MM.1S (cell line): ENCODE data around the gene BICC1.

Experiments
- DNase-seq: peaks from one replicate; pipeline ENCODE4 v3.0.0-alpha.2; 2015
- H2AFZ ChIP-seq: fragments of 300-600 bp; sonication (generic); 2 replicates; pipeline ENCODE4 v1.6.0; 2016; ENCODE audit warnings: antibody characterized with exemption, low read length
- H3F3A ChIP-seq: fragments of 300-600 bp; sonication (generic); 2 replicates; pipeline ENCODE4 v1.6.1; 2016; ENCODE audit warnings: mild to moderate bottlenecking, antibody characterized with exemption, low read length, moderate library complexity, mixed read lengths; ENCODE audit not compliant: insufficient read depth
- H3K27ac ChIP-seq: fragments of 300-600 bp; sonication (generic); 2 replicates; pipeline ENCODE4 v1.5.1; 2016; ENCODE audit warnings: mild to moderate bottlenecking, low read length
- H3K27me3 ChIP-seq: fragments of 300-600 bp; sonication (generic); replicated peaks from 2 replicates; pipeline ENCODE4 v1.6.0; 2016; ENCODE audit warnings: low read length; ENCODE audit not compliant: insufficient read depth
- H3K36me3 ChIP-seq: fragments of 300-600 bp; sonication (generic); replicated peaks from 2 replicates; pipeline ENCODE4 v1.6.1; 2016; ENCODE audit warnings: mild to moderate bottlenecking, low read length, mixed read lengths; ENCODE audit not compliant: insufficient read depth
- H3K4me1 ChIP-seq: fragments of 300-600 bp; sonication (generic); 2 replicates; pipeline ENCODE4 v1.6.1; 2016; ENCODE audit warnings: low read length, mixed read lengths
- H3K4me2 ChIP-seq: fragments of 300-600 bp; sonication (generic); 2 replicates; pipeline ENCODE4 v1.6.0; 2016; ENCODE audit warnings: low read depth, low read length
- H3K4me3 ChIP-seq: fragments of 300-600 bp; sonication (generic); 2 replicates; pipeline ENCODE4 v1.5.1; 2016; ENCODE audit warnings: low read length, mixed read lengths
- H3K79me2 ChIP-seq: fragments of 300-600 bp; sonication (generic); 2 replicates; pipeline ENCODE4 v1.6.1; 2016; ENCODE audit warnings: mixed run types, low read length, mixed read lengths
- H3K9ac ChIP-seq: fragments of 300-600 bp; sonication (generic); 2 replicates; pipeline ENCODE4 v1.6.1; 2016; ENCODE audit warnings: low read length, mixed read lengths
- H3K9me2 ChIP-seq: fragments of 300-600 bp; sonication (generic); replicated peaks from 2 replicates; pipeline ENCODE4 v1.6.1; 2016; ENCODE audit warnings: mild to moderate bottlenecking, low read length, mixed read lengths; ENCODE audit not compliant: insufficient read depth
- H3K9me3 ChIP-seq: fragments of 300-600 bp; sonication (generic); replicated peaks from 2 replicates; pipeline ENCODE4 v1.6.1; 2016; ENCODE audit warnings: mild to moderate bottlenecking, low read length, mixed read lengths; ENCODE audit not compliant: insufficient read depth
- H4K20me1 ChIP-seq: fragments of 300-600 bp; sonication (generic); 2 replicates; pipeline ENCODE4 v1.6.1; 2016; ENCODE audit warnings: mild to moderate bottlenecking, low read length, moderate library complexity, mixed read lengths; ENCODE audit not compliant: insufficient read depth
- EZH2 ChIP-seq: fragments of 300-600 bp; sonication (generic); optimal IDR thresholded peaks from 2 replicates; pipeline ENCODE3; 2017; ENCODE audit warnings: low read depth, mild to moderate bottlenecking, antibody characterized with exemption, low read length, mixed read lengths
- EZH2phosphoT487 ChIP-seq: fragments of 300-600 bp; sonication (generic); IDR thresholded peaks from 2 replicates; pipeline ENCODE4 v1.6.1; 2018; ENCODE audit warnings: antibody characterized with exemption, low read length
- TF ChIP-seq, protein P1 (sequence below): fragments of 300-600 bp; sonication (generic); IDR thresholded peaks from 2 replicates; pipeline ENCODE4 v1.5.1; 2016; ENCODE audit warnings: antibody characterized with exemption, low read length, mixed read lengths

BICC1 gene

DNA sequence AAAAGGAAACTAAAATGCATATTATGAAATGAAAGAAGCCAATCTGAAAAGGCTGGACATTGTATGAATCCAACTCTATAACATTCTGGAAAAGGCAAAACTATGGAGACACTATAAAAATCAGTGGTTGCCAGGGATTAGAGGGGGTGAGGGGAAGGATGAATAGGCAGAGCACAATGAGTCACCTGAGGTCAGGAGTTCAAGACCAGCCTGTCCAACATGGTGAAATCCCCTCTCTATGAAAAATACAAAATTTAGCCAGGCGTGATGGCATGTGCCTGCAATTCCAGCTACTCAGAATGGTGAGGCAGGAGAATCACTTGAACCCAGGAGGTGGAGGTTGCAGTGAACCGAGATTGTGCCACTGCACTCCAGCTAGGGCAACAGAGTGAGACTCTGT is 338.9 kb downstream of the BICC1 start:
- TF ChIP-seq EZH2phosphoT487 (no peak), EZH2 (no peak)
- TF ChIP-seq, protein P1, sequence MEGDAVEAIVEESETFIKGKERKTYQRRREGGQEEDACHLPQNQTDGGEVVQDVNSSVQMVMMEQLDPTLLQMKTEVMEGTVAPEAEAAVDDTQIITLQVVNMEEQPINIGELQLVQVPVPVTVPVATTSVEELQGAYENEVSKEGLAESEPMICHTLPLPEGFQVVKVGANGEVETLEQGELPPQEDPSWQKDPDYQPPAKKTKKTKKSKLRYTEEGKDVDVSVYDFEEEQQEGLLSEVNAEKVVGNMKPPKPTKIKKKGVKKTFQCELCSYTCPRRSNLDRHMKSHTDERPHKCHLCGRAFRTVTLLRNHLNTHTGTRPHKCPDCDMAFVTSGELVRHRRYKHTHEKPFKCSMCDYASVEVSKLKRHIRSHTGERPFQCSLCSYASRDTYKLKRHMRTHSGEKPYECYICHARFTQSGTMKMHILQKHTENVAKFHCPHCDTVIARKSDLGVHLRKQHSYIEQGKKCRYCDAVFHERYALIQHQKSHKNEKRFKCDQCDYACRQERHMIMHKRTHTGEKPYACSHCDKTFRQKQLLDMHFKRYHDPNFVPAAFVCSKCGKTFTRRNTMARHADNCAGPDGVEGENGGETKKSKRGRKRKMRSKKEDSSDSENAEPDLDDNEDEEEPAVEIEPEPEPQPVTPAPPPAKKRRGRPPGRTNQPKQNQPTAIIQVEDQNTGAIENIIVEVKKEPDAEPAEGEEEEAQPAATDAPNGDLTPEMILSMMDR: no peak

DNA sequence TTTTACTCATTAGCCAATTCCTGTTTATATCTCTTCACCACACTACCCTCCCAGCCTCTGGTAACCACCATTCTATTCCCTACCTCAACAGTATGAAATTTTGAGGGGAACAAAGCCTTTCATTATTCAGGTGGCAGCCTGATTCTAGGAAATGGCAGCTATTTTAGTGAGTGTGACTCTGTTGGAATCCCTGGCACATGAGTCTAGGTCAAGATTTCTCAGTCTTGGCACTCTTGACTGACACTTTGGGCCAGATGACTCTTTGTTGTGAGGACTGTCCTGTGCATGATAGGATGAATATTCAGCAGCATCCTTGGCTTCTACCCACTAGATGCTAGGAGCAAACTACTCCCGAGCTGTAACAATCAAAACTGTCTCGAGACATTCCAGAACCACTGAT is 341.0 kb downstream of the BICC1 start:
- Histone ChIP-seq H4K20me1 (no peaks in the 10 kb centered on the region), H3K9me3 (no peaks in the 10 kb centered on the region), H3K9me2 (no peaks in the 10 kb centered on the region), H3K4me2 (no peak overlapping the region), H3K4me1 (no peaks in the 10 kb centered on the region), H3K9ac (no peak overlapping the region), H3K4me3 (no peak overlapping the region), H3K79me2 (no peaks in the 10 kb centered on the region), H3K27ac (no peak overlapping the region), H3F3A (no peaks in the 10 kb centered on the region), H3K36me3 (no peaks in the 10 kb centered on the region), H3K27me3 (no peaks in the 10 kb centered on the region), H2AFZ (no peak overlapping the region)
- DNase-seq: no peak
- TF ChIP-seq, protein P1: no peak

More for the DNA sequence above, 338.9 kb downstream of the BICC1 start:
- Histone ChIP-seq H3K9me2 (no peaks in the 10 kb centered on the region), H3K4me2 (no peak overlapping the region), H3K4me1 (no peaks in the 10 kb centered on the region), H3K4me3 (no peak overlapping the region), H3K9me3 (no peaks in the 10 kb centered on the region), H3K27ac (no peak overlapping the region), H4K20me1 (no peaks in the 10 kb centered on the region), H3K36me3 (no peaks in the 10 kb centered on the region), H3F3A (no peaks in the 10 kb centered on the region), H2AFZ (no peak overlapping the region), H3K79me2 (no peaks in the 10 kb centered on the region), H3K9ac (no peak overlapping the region), H3K27me3 (no peaks in the 10 kb centered on the region)
- no peak for DNase-seq

DNA sequence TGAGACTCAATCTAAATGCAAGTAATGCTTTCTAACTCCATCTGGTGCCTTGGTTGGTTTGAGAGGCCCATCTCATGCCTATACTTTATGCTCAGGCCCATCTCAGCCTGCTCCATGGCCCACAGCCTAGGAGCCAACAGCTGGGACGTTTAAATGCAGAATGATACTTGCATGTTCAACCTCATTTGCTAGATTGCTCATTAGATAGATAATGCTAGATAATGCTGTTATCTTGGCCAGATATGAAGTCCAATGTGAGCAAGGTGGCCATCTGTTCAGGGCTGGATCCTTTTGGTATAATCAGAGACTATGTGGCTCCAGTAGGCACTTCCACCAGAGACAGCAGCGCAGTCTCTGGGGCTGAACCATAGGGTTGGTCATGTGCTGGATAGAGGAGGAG is 342.1 kb downstream of the BICC1 start:
- DNase-seq: no peak

DNA sequence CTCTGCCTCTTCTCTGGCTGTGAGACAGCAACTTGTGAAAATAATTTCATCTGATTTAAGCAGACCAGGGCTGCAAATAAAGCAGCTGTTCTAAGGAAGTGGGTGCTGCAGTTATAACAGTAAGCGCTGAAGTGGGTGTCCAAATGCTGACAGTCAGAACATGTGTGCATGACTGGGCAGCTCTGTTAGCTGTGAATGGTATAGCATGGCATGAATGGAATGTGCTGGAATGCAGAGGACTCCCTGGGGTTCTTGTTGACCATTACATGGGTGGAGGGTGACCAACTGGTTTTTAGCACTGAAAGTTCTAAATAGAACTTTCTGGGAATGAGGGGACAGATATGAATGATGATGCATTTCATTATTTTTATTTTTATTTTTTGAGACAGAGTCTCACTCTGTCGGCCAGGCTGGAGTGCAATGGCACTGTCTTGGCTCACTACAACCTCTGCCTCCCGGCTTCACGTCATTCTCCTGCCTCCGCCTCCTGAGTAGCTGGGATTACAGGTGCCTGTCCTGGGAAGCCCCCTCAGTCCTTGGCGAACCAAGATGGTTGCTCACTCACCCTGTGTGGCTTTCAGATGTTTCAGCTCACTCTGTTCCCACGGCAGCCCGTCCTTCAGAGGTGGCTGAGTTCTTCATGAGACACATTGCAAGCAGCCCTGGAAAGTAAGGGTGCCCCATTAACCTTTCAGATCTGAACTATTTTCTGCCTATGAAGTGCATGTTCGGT is 344.0 kb downstream of the BICC1 start:
- no peaks in the 10 kb centered on the region for H3K36me3 ChIP-seq
- H3K27me3 ChIP-seq: no peaks in the 10 kb centered on the region
- DNase-seq: no peak
- no peak overlapping the region for H3K27ac ChIP-seq
- no peak overlapping the region for H3K9ac ChIP-seq
- no peaks in the 10 kb centered on the region for H3K4me1 ChIP-seq
- no peaks in the 10 kb centered on the region for H3K9me2 ChIP-seq
- no peak overlapping the region for H3K4me2 ChIP-seq
- no peaks in the 10 kb centered on the region for H4K20me1 ChIP-seq
- H3K9me3 ChIP-seq: no peaks in the 10 kb centered on the region
- no peak for TF ChIP-seq EZH2phosphoT487
- no peak for TF ChIP-seq EZH2
- TF ChIP-seq, protein P1: no peak
- H3K79me2 ChIP-seq: no peaks in the 10 kb centered on the region
- H3K4me3 ChIP-seq: no peak overlapping the region
- H3F3A ChIP-seq: no peaks in the 10 kb centered on the region
- no peak overlapping the region for H2AFZ ChIP-seq

More for the DNA sequence above, 342.1 kb downstream of the BICC1 start:
- no peaks in the 10 kb centered on the region for H3K9me3 ChIP-seq
- H3K27ac ChIP-seq: no peak overlapping the region
- no peaks in the 10 kb centered on the region for H4K20me1 ChIP-seq
- H3K4me3 ChIP-seq: no peak overlapping the region
- no peaks in the 10 kb centered on the region for H3K4me1 ChIP-seq
- H3F3A ChIP-seq: no peaks in the 10 kb centered on the region
- H3K9me2 ChIP-seq: no peaks in the 10 kb centered on the region
- no peaks in the 10 kb centered on the region for H3K79me2 ChIP-seq
- no peak overlapping the region for H3K9ac ChIP-seq
- no peak overlapping the region for H2AFZ ChIP-seq
- TF ChIP-seq EZH2 (no peak), EZH2phosphoT487 (no peak)
- no peaks in the 10 kb centered on the region for H3K27me3 ChIP-seq
- no peak overlapping the region for H3K4me2 ChIP-seq
- H3K36me3 ChIP-seq: no peaks in the 10 kb centered on the region
